Measurements from ENCODE around the gene ISYNA1.

- TF ChIP-seq ZNF274 (IDR thresholded peaks at IDR 0.05; ENCODE audit: borderline replicate concordance, extremely low read depth, low read length), result no peak
- no peak for TF ChIP-seq POLR2A (IDR thresholded peaks at IDR 0.05; ENCODE audit: control extremely low read depth in 1 of 2, low read depth in 2 of 2, low read length in 2 of 2)
- no peak for TF ChIP-seq YY1 (IDR thresholded peaks at IDR 0.05; ENCODE audit: low read depth, low read length)
- TF ChIP-seq EGR1 (IDR thresholded peaks at IDR 0.05; ENCODE audit: borderline replicate concordance, low read depth, low read length), result no peak
- no peak for TF ChIP-seq CTCF (IDR thresholded peaks at IDR 0.05; ENCODE audit: control extremely low read depth in 1 of 3, insufficient read depth in 1 of 3, low read depth in 1 of 3, low read length in 3 of 3)
- no peak for TF ChIP-seq FOSL1 (IDR thresholded peaks at IDR 0.05; ENCODE audit: insufficient read depth, low read depth, low read length)
- no peak for TF ChIP-seq MAX (IDR thresholded peaks at IDR 0.05)
- TF ChIP-seq EZH2 (IDR thresholded peaks at IDR 0.05; ENCODE audit: low read depth, low read length, severe bottlenecking), result no peak
- no peak for TF ChIP-seq TEAD4 (IDR thresholded peaks at IDR 0.05; ENCODE audit: low read depth, low read length)
- TF ChIP-seq EP300 (IDR thresholded peaks at IDR 0.05; ENCODE audit: borderline replicate concordance in 1 of 2, low read depth in 2 of 2, low read length in 2 of 2), result no peak
Observed at GRCh38 chr19:18393836-18394235, 44.1 kb downstream of the ISYNA1 start.
